Activated CD4-positive, alpha-beta T cell treated with anti-CD3 and anti-CD28 coated beads for 36 hours (primary cell): ENCODE results near the gene VWC2. TPM values are rescaled to one million over a fixed set of nuclear protein-coding genes. Genes with fewer than 3 reads are reported as not detected.
A peak's percentile ranks its signal among the peaks of the same experiment; 100 is the strongest.

Source experiments
- ATAC-seq: fragments of 200-7000 bp; cut with Tn5 transposase; one replicate; pipeline ENCODE4 v1.10.0; 2021; ENCODE audit warnings: mild to moderate bottlenecking, moderate library complexity
- CTCF ChIA-PET: fragments of 350-600 bp; sonication (Branson Sonifier 250); formaldehyde crosslinking; loops from one replicate; lab custom pipeline; 2021; ENCODE audit warnings: antibody characterized with exemption; lab: Charles Lee
- POLR2A ChIA-PET: fragments of 350-600 bp; sonication (Branson Sonifier 250); formaldehyde crosslinking; loops from one replicate; lab custom pipeline; 2021; ENCODE audit warnings: antibody characterized with exemption, inconsistent platforms; lab: Charles Lee
- DNase-seq: peaks from one replicate; pipeline ENCODE4 v3.0.0-alpha.2; 2020
- H3K27ac Mint-ChIP-seq: one replicate; pipeline ENCODE4 v1.8.0; 2021; ENCODE audit warnings: mixed read lengths
- H3K27me3 Mint-ChIP-seq: one replicate; pipeline ENCODE4 v1.8.0; 2021; ENCODE audit warnings: mixed read lengths
- H3K36me3 Mint-ChIP-seq: one replicate; pipeline ENCODE4 v1.8.0; 2021; ENCODE audit warnings: low read depth, mixed read lengths
- H3K4me1 Mint-ChIP-seq: one replicate; pipeline ENCODE4 v1.8.0; 2021; ENCODE audit warnings: mixed read lengths
- H3K4me3 Mint-ChIP-seq: one replicate; pipeline ENCODE4 v1.8.0; 2021; ENCODE audit warnings: mild to moderate bottlenecking, moderate library complexity, mixed read lengths
- H3K9me3 Mint-ChIP-seq: one replicate; pipeline ENCODE4 v1.8.0; 2021; ENCODE audit warnings: low read depth, mixed read lengths
- intact Hi-C, 2 experiments: fragments of 100-400 bp; cut with DNase I in 1 of 2; cut with micrococcal nuclease in 1 of 2; formaldehyde crosslinking; loops; one replicate each; pipeline versions ENCODE4 v1.14.2 to v1.15.1; 2022 to 2024; cut with DNase I, micrococcal nuclease
- total RNA-seq, 2 experiments: library from RNA; stranded (reverse); gene quantifications; one replicate each; pipeline ENCODE4 v1.2.3, GENCODE V29; 2021

The VWC2 gene
- total RNA-seq, 2 experiments from 2014 or later, result not detected

DNA sequence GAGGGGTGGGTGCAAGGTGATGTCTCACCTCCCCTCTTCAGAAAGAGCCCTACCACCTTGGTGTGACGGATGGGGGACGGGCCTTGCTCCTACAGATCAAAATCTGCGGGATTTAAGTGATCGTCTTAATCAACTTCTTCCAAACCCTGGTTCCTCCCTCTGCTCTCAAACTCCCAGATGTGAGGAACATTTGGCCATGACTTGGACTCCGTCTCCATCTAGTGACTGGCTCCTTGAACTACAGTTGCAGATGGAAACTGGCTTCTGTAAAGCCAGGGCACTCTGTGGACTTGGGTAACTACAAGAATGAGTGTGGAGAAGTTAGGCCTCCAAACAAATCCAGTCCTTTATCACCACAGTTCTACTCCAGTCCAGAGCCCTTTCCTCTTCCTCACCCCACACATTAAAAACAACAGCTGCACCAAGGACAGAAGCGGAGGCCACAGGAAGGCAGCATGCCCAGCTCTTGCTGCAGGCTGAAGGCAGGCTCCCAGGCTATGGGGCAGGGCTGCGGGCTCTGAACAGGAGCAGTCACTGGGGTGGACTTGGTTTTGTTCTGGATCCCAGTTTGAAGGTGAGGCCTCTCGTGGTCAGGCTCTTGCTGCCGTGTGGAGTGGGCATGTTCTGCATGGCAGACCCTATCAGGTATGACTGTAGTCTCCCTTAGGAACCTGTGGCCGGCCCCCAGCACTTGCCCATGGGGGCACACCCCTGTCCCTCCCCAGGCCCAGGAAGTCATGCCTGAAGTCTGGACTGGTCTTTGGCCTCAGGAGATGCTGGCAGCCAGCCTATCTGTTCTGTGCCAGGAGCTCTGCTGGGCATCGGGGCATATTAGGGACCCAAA is 79.4 kb downstream of the VWC2 start:
- H3K27ac Mint-ChIP-seq, result no peak overlapping the region
- H3K27me3 Mint-ChIP-seq, result no peaks in the 10 kb centered on the region
- intact Hi-C loops, result loop anchor here in 1 of 2 experiments (1.0 to 5.0 kb wide), 3 partner anchors 852 to 1906 kb away; partner anchors contain the start of gene PKD1L1
- DNase-seq (peak; percentile 39), ATAC-seq (peak; percentile 74)
- ChIA-PET POLR2A (no interaction called here), CTCF (no interaction called here)
- no peaks in the 10 kb centered on the region for H3K9me3 Mint-ChIP-seq
- H3K4me3 Mint-ChIP-seq, result no peak overlapping the region
- H3K4me1 Mint-ChIP-seq, result no peaks in the 10 kb centered on the region
- H3K36me3 Mint-ChIP-seq, result no peaks in the 10 kb centered on the region

DNA sequence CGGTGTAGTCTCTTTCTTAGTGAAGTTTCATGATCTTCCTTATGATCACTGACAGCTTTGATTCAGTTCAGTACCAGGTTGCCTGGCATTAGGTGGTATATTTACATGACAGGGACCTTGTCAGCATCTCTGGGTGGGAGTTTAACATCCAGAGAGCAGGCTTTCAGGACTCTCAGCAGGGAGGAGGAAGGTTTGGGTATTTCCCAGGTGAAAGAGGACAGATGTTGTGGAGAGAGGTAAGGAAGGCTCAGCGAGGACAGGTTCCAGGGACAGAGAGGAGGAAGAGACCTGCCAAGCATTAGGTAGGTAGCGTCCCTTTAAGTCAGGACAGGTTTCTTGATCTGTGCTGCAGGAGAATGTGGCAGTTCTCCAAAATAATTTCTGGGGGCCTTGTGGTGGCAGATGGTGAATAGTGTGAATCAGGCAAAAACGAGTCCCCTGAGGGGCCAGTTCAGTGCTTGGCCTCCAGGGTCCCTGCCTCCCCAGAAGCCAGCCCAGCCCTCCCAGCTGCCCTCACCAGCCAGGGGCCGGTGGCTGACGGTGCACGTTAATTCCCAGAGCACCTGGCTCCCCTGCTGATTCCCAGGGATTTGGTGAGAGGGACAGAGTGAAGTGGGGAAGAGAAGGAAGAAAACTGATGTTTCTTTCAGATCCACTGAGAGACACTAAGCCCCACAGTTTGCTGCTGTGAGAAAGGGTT is 82.0 kb downstream of the VWC2 start:
- no peaks in the 10 kb centered on the region for H3K27me3 Mint-ChIP-seq
- intact Hi-C loops, result no loop called here

DNA sequence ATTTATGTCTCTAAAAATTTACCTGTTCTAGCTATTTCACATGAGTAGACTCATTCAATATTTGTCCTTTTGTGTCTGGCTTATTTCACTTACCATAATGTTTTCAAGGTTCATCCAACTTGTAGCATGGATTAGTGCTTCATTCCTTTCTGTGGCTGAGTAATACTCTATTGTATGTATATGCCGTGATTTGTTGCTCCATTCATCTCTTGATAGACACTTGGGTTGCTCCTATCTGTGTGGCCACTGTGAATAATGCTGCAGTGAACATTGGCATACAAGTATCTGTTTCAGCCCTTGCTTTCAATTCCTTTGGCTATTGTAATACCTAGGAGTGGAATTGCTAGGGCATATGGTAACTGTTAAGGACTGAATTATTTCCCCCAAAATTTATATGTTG is 86.9 kb downstream of the VWC2 start:
- DNase-seq (no peak), ATAC-seq (no peak)
- H3K27ac Mint-ChIP-seq, result no peak overlapping the region
- no peaks in the 10 kb centered on the region for H3K36me3 Mint-ChIP-seq
- intact Hi-C loops, result no loop called here
- no peaks in the 10 kb centered on the region for H3K9me3 Mint-ChIP-seq
- POLR2A ChIA-PET, result no interaction called here
- no peak overlapping the region for H3K4me3 Mint-ChIP-seq
- CTCF ChIA-PET, result no interaction called here
- H3K27me3 Mint-ChIP-seq, result peaks cover 2% of the 10 kb centered on the region
- H3K4me1 Mint-ChIP-seq, result no peaks in the 10 kb centered on the region

More for the DNA sequence above, 82.0 kb downstream of the VWC2 start:
- Mint-ChIP-seq H3K4me3 (no peak overlapping the region), H3K4me1 (no peaks in the 10 kb centered on the region), H3K36me3 (no peaks in the 10 kb centered on the region), H3K27ac (no peak overlapping the region), H3K9me3 (no peaks in the 10 kb centered on the region)
- ATAC-seq, result no peak
- DNase-seq, result no peak
- ChIA-PET CTCF (no interaction called here), POLR2A (no interaction called here)

DNA sequence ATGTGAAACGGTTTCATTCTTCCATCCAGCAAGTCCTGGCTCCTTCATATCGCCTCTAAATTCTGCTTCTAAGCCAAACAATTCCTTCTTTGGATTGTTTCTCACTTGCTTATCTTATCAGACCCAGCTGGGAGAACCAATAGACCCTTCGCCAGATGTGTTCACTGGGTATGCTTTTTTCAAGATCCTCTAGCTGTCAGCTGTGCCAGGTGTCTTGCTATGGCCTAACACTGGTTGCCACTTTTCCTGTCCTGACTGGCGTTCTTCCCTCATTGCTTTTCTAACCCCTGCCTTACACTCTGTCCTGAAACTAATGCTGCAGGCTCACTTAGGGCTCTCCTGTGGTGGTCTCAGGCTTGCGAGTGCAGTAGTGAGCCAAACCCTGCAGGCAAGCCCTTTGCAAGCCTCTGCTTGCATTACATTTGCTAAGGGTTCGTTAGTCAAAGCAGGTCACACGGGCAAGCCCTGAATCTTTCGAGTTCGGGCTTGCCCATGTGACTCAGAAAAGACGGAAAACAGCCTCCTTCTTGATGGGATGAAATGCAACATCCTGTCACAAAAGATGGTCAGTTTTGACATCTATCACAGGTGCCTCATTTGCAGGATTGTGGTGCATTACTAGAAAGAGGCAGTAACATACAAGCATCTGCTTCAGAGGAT is 92.8 kb downstream of the VWC2 start:
- Mint-ChIP-seq H3K27me3 (peaks cover 4% of the 10 kb centered on the region), H3K36me3 (no peaks in the 10 kb centered on the region), H3K9me3 (no peaks in the 10 kb centered on the region), H3K27ac (no peak overlapping the region), H3K4me3 (no peak overlapping the region), H3K4me1 (no peaks in the 10 kb centered on the region)
- POLR2A ChIA-PET, result no interaction called here
- DNase-seq (no peak), ATAC-seq (no peak)
- intact Hi-C loops, result no loop called here
- CTCF ChIA-PET, result no interaction called here

DNA sequence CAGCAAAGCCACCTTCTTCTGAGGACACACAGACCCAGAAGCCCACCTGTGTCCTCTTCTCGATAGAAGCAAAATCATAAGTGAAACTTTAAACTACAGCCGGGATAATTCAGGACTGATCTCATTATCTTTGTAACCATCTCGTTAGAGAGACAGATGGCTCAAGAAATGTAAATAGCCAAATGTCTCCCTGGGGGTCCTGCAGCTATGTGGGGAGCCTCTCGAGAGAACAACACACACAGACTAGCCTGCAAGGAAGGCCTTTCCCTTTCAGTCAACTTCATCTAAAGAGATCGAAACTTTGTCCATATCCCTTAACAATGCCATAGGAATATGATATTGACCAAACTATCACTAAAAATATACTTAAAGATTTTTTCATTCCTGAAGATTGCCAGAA is 93.5 kb downstream of the VWC2 start:
- CTCF ChIA-PET, result no interaction called here
- intact Hi-C loops, result no loop called here
- POLR2A ChIA-PET, result no interaction called here
- Mint-ChIP-seq H3K9me3 (no peaks in the 10 kb centered on the region), H3K4me1 (no peaks in the 10 kb centered on the region), H3K36me3 (no peaks in the 10 kb centered on the region), H3K4me3 (no peak overlapping the region), H3K27me3 (peaks cover 4% of the 10 kb centered on the region), H3K27ac (no peak overlapping the region)
- ATAC-seq, result no peak
- no peak for DNase-seq

DNA sequence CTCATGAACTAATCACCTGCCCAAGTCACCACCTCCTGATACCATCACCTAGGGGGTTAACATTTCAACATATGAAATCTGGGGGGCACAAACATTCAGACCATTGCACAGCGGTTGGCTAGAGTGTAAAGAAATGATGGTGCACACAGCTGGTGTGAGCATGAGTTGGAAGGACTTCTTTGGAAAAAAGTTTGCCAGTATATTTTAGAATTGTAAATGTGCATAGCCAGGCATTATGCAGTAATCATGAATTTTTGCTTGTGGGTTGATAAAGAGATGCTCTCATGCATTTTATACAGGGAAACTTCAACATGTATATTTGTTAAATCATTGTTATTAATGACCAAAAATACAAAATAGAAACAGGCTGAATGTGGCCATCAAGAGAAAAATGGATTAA is 100.0 kb downstream of the VWC2 start:
- DNase-seq (no peak), ATAC-seq (no peak)
- ChIA-PET CTCF (no interaction called here), POLR2A (no interaction called here)
- H3K4me1 Mint-ChIP-seq, result no peaks in the 10 kb centered on the region
- no peak overlapping the region for H3K27ac Mint-ChIP-seq
- H3K36me3 Mint-ChIP-seq, result no peaks in the 10 kb centered on the region
- no peaks in the 10 kb centered on the region for H3K9me3 Mint-ChIP-seq
- peaks cover 2% of the 10 kb centered on the region for H3K27me3 Mint-ChIP-seq
- no peak overlapping the region for H3K4me3 Mint-ChIP-seq
- intact Hi-C loops, result no loop called here

DNA sequence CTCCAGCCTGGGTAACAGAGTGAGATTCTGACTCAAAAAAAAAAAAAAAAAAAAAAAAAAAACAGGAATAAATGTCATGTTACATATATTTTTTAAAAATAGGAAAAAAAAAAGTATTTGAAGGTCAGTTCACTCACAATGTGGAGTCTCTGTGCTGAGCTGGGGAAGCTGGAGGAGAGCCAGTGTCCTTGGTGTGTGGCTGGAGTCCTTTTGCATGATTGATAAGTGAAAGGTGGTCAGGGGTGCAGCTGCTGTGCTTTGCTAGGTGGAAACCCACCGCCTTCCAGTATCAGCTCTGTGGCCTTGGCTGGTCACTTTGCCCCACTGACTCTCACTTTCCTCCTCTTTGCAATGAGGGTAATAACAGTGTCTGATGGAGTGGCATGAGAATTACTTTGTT is 101.9 kb downstream of the VWC2 start:
- Mint-ChIP-seq H3K36me3 (no peaks in the 10 kb centered on the region), H3K4me1 (no peaks in the 10 kb centered on the region), H3K27ac (no peak overlapping the region), H3K4me3 (no peak overlapping the region), H3K27me3 (no peaks in the 10 kb centered on the region), H3K9me3 (no peaks in the 10 kb centered on the region)
- intact Hi-C loops, result no loop called here
- ATAC-seq (no peak), DNase-seq (no peak)
- POLR2A ChIA-PET, result no interaction called here
- CTCF ChIA-PET, result interaction anchor here (0.7 to 1.4 kb wide), 2 partner anchors 12 to 107 kb away, joined by 3 read pairs; no protein-coding TSS in a partner anchor

DNA sequence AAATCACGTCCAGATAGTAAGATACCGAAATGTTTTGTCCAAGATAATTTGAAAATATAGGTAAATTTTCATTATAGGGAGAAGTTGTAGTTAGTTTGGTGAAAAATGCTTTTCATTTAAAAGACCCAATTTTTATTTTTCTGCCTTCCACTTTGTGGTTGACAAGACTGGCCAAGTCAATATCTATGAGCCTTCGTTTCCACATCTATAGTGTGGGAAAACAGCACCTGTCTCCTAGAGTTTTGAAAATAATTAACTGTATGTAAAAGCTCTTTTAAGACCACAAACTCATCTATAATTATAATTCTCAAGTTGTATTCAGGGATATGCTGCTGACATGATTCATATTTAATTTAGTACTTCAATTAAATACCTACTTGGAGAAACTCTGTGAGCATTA is 102.8 kb downstream of the VWC2 start:
- POLR2A ChIA-PET, result no interaction called here
- ATAC-seq, result no peak
- no peaks in the 10 kb centered on the region for H3K36me3 Mint-ChIP-seq
- H3K9me3 Mint-ChIP-seq, result no peaks in the 10 kb centered on the region
- H3K27me3 Mint-ChIP-seq, result no peaks in the 10 kb centered on the region
- H3K27ac Mint-ChIP-seq, result no peak overlapping the region
- DNase-seq, result no peak
- no peaks in the 10 kb centered on the region for H3K4me1 Mint-ChIP-seq
- CTCF ChIA-PET, result interaction anchor here (0.8 kb wide), 1 partner anchor 24 kb away, joined by 3 read pairs; no protein-coding TSS in a partner anchor
- H3K4me3 Mint-ChIP-seq, result no peak overlapping the region
- intact Hi-C loops, result no loop called here

DNA sequence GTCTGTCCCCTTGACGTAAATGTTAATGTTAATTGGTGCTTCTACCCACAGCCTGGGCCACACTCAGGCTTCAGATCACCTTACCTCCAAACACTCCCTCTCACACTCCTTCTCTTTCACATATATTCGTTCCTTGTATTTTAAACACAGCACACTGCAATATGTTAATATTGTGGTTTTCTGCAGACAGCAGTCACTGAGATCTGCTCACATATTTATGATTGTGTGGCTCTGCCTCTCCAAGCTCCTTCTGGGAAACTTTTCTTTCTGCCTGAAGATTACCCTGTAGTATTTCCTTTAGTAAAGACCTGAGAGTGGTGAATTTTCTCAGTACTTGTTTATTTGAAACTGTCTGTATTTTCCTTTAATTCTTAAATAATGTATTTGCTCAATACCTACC is 104.7 kb downstream of the VWC2 start:
- ATAC-seq, result no peak
- Mint-ChIP-seq H3K4me3 (no peak overlapping the region), H3K27ac (no peak overlapping the region), H3K27me3 (peaks cover 3% of the 10 kb centered on the region), H3K36me3 (no peaks in the 10 kb centered on the region), H3K9me3 (no peaks in the 10 kb centered on the region), H3K4me1 (no peaks in the 10 kb centered on the region)
- POLR2A ChIA-PET, result no interaction called here
- DNase-seq, result no peak
- CTCF ChIA-PET, result no interaction called here
- intact Hi-C loops, result no loop called here

DNA sequence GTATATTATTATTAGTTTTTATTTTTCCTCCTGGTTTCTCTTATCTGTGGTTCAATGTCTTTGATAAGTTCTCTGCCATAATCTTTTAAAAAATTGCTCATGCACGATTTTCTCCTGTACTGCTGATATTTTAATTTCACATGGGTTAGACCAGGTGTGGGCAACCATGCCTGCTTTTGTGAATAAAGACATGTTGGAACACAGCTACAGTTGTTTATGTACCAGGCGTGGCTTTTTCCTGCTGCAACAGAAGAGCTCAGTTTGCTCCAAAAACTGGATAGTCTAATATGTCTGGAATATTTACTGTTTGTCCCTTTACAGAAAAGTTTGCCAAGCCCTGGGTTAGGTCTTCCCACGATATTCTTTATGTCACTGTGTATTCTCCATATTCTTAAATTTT is 105.2 kb downstream of the VWC2 start:
- peaks cover 6% of the 10 kb centered on the region for H3K27me3 Mint-ChIP-seq
- no peaks in the 10 kb centered on the region for H3K36me3 Mint-ChIP-seq
- POLR2A ChIA-PET, result no interaction called here
- no peak overlapping the region for H3K27ac Mint-ChIP-seq
- no peak overlapping the region for H3K4me3 Mint-ChIP-seq
- intact Hi-C loops, result no loop called here
- no peaks in the 10 kb centered on the region for H3K4me1 Mint-ChIP-seq
- ATAC-seq (no peak), DNase-seq (no peak)
- no peaks in the 10 kb centered on the region for H3K9me3 Mint-ChIP-seq
- CTCF ChIA-PET, result no interaction called here

DNA sequence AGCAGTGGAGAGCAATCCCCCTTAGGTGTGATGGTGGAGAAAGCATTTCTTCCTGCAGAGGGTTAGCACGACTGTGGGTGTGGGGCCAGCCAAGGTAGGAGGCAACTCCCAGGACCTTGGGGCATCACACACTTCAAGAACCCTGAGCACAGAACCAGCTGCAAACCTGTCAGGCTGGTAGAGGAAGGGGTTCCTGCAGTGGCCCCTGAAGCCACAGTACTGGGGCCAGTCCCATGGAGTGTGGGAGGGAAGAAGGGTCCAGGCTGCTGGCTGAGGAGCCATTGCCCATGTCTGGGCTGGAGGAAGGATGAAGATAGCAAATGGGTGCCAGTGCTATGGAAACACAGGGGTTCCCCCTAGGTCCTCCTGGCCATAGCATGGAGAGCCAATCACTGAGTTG is 110.5 kb downstream of the VWC2 start:
- no peak for DNase-seq
- H3K36me3 Mint-ChIP-seq, result no peaks in the 10 kb centered on the region
- H3K27ac Mint-ChIP-seq, result no peak overlapping the region
- H3K4me1 Mint-ChIP-seq, result no peaks in the 10 kb centered on the region
- H3K4me3 Mint-ChIP-seq, result no peak overlapping the region
- peaks cover 6% of the 10 kb centered on the region for H3K27me3 Mint-ChIP-seq
- no peaks in the 10 kb centered on the region for H3K9me3 Mint-ChIP-seq
- CTCF ChIA-PET, result no interaction called here
- intact Hi-C loops, result no loop called here
- ATAC-seq, result no peak
- POLR2A ChIA-PET, result no interaction called here
